Mucosa of rectum (tissue), 2 donors: ENCODE results near the gene SEMA3C.

Experiments used
- H3K27ac ChIP-seq, 2 donors: one replicate each; pipeline ENCODE4 v1.7.0; 2013; ENCODE audit warnings: inconsistent platforms in 2 of 2, low read depth in 2 of 2, low read length in 2 of 2
- H3K27me3 ChIP-seq, 2 donors: one replicate each; pipeline ENCODE4 v1.7.0; 2013; ENCODE audit warnings: low read length in 2 of 2; ENCODE audit not compliant: control insufficient read depth in 2 of 2, insufficient read depth in 2 of 2
- H3K36me3 ChIP-seq, 2 donors: one replicate each; pipeline ENCODE4 v1.7.0; 2013; ENCODE audit warnings: low read length in 2 of 2; ENCODE audit not compliant: control insufficient read depth in 2 of 2, insufficient read depth in 2 of 2
- H3K4me1 ChIP-seq, 2 donors: one replicate each; pipeline ENCODE4 v1.7.0; 2013; ENCODE audit warnings: low read length in 2 of 2, mild to moderate bottlenecking in 1 of 2; ENCODE audit not compliant: control insufficient read depth in 2 of 2, insufficient read depth in 2 of 2
- H3K4me3 ChIP-seq, 2 donors: one replicate each; pipeline ENCODE4 v1.7.0; 2013; ENCODE audit warnings: low read length in 2 of 2
- H3K9ac ChIP-seq, 2 donors: one replicate each; pipeline ENCODE4 v1.7.0; 2013; ENCODE audit warnings: low read length in 2 of 2, low read depth in 1 of 2, mild to moderate bottlenecking in 1 of 2
- H3K9me3 ChIP-seq, 2 donors: one replicate each; pipeline ENCODE4 v1.7.0; 2013; ENCODE audit warnings: low read length in 2 of 2; ENCODE audit not compliant: control insufficient read depth in 2 of 2
- donor health status: healthy.
- donor health status: Normal muscosa, but diverticular disease.

The SEMA3C gene

DNA sequence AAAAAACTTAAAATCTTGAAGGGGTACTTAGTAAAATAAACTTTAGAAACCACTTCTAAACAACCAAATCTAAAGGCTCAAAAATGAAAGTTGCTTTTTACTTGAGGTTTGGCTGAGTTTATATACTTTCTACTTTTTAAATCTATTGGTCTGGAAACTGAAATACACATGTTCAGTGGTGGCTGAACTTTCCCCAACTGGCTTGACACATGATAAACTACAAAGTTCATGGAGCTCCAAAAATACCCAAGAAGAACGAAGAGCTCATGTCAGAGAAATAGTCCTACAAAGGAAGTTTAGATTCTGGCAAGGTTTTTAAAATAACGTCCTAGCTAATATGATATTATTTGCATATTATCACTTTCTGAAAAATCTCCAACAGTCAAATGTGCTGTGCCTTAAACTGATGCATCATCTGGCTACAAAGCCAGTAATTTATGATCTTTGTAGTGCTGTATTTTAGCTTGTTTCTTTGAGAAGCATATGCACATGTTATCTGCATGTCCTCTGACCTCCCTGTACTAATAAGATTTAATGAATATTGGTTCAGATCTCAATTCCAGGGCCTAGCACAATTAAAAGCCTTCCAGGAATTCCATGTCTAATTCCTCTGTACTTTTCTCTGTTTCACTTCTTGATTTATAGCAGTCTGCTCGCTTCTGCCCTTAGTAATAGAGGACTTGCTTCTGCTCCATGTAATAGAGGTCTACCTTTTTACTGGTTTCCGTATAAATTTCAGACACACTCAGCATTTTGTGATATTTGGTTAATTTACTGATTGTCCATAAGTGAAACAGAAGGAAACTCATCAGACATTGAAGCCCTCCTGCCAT, 28.2 kb downstream of the SEMA3C start:
- no peak overlapping the region for H3K9ac ChIP-seq
- no peak overlapping the region for H3K27ac ChIP-seq
- H3K4me1 ChIP-seq = no peaks in the 10 kb centered on the region
- no peaks in the 10 kb centered on the region for H3K9me3 ChIP-seq
- no peaks in the 10 kb centered on the region for H3K36me3 ChIP-seq
- no peaks in the 10 kb centered on the region for H3K27me3 ChIP-seq
- no peak overlapping the region for H3K4me3 ChIP-seq

DNA sequence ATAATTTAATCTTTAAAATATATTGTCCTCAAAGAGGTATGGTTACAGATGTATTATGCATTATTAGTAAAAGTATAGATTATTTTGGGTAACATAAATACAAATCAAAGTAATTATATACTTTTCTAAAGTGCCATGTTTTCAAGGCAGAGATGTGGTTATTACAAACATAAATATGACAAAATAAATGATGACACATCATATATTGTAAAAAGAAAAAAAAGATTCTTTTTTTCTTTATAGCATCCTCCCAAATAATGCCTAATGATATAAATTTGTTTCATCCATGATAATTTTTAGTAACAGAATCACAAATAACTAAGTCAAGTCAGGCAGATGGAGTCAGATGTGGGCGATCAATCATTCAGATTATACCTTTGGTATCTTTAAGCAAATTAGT, 29.3 kb downstream of the SEMA3C start:
- Histone ChIP-seq H3K27ac (no peak overlapping the region), H3K4me3 (no peak overlapping the region), H3K9me3 (no peaks in the 10 kb centered on the region), H3K27me3 (no peaks in the 10 kb centered on the region), H3K9ac (no peak overlapping the region), H3K36me3 (no peaks in the 10 kb centered on the region), H3K4me1 (no peaks in the 10 kb centered on the region)

DNA sequence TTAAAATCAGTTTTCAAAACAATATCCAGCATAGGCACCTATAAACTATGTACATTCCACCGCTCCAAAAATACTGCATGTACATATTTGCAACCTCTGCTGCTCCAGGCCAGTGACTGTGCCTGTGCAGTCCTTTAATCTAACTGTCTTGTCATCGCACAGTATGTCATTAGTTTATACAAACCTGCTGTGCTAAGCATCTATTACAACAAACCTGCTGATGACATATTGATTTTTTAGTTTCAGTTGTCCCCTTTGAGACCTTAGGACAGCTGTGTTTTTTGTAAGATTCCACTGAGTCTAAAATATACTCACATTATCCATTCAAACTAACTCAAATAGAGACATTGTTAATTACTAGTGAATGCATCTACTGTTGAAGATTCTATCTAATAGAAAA, 33.1 kb downstream of the SEMA3C start:
- peaks cover 0 to 5% of the 10 kb centered on the region in 2 donors for H3K4me1 ChIP-seq
- no peaks in the 10 kb centered on the region for H3K36me3 ChIP-seq
- H3K9me3 ChIP-seq = no peaks in the 10 kb centered on the region
- no peak overlapping the region for H3K9ac ChIP-seq
- no peak overlapping the region for H3K27ac ChIP-seq
- H3K27me3 ChIP-seq = no peaks in the 10 kb centered on the region
- no peak overlapping the region for H3K4me3 ChIP-seq

DNA sequence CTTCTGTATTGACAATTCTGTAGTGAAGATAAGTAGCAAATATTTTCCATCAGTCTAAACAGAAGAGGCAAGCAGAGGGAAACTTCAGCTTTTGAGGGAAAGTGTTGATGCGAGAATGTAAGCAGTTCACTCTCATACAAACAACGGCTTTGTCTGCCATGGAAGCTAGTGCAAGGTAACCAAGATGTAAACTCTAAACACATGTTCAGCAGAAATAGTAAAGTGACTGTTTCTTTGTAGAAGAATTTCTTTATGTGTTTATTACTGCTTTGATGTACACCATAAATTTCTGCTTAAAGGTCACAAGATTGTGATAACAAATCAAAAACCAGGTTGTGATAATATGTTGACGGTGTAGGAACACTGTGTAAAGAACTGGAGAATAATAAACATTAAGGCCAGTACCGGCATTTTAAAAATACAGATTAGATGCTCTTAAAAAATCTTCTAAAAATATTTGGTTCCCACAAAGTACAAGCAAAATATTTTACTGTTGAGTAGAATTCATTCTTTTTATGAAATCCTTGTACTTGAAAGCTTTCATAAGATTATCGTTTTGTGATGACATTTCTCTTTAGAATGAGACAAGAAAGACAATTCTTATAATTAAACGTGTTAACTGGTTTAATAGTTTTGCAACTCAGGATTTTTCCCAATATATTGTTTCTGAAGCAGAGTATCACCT, 34.2 kb downstream of the SEMA3C start:
- H3K27ac ChIP-seq = no peak overlapping the region
- no peak overlapping the region for H3K9ac ChIP-seq
- H3K27me3 ChIP-seq = no peaks in the 10 kb centered on the region
- no peak overlapping the region for H3K4me3 ChIP-seq
- no peaks in the 10 kb centered on the region for H3K36me3 ChIP-seq
- H3K9me3 ChIP-seq = no peaks in the 10 kb centered on the region
- peaks cover 0 to 5% of the 10 kb centered on the region in 2 donors for H3K4me1 ChIP-seq

DNA sequence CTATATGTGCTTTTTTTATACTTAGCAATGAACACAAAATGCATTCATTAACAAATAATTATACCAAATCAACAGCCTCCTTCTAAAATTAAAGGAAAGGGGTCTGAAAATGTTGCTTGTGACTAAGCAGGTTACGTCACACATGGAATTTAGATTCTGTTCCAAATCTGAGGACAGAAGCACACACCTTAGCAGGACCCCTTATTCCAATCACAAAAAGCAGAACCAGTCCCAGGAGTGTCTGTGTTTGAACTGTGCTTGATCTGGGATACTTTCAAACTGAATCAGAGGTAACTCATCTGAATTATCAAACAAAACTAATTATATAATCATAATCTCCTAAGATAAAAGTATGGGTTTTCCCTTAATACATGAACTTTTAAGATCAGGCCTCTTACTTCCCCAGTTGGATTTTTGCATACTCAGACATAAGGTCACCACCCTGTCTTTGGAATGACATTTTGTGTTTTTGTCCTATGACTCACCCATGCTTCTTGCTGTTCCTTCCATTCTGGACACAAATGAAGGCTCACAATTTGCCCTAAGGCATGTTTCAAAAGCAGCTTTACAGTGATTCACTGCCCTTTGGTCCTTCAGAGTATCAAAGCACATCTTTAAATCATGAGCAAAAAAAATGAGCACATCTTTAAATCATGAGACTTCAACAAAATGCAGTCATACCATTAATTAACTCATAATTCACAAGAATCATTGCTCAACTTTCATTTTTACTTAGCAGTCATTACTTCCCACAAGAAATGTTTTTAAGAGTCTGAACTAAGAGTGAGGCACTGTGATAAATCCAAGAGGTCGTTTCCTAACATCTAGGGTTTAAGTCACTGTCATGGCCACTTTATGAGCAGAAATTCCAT, 35.5 kb downstream of the SEMA3C start:
- H3K27ac ChIP-seq = no peak overlapping the region
- H3K4me1 ChIP-seq = peaks cover 0 to 5% of the 10 kb centered on the region in 2 donors
- H3K4me3 ChIP-seq = no peak overlapping the region
- no peaks in the 10 kb centered on the region for H3K9me3 ChIP-seq
- no peak overlapping the region for H3K9ac ChIP-seq
- H3K27me3 ChIP-seq = no peaks in the 10 kb centered on the region
- H3K36me3 ChIP-seq = no peaks in the 10 kb centered on the region

DNA sequence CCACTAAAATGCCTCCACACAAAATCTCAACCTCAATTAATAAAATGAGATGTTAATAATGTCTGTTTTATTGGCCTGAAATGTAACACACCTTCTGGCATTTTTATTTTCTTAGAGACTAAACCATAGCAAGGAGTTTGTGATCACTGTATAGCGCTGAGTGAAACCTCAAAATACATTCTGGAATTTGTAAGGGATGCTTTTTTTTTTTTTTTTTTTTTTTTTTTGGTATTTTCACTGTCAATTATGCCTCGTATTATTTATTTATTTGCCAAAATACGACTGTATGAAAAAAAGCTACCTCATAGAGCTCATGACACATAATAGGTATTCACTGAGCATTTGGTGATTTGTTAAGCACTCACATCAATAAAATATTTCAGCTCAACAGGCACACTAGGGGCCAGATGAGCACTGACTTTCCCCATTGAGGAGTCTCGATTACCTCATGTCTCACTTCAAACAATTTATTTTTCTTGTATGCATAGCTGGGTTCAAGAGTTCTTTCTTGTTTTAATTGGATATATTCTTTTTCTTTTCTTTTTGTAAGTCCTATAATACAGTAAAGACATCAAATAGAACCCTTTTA, 36.5 kb downstream of the SEMA3C start:
- Histone ChIP-seq H3K27me3 (no peaks in the 10 kb centered on the region), H3K9ac (no peak overlapping the region), H3K9me3 (no peaks in the 10 kb centered on the region), H3K27ac (no peak overlapping the region), H3K36me3 (no peaks in the 10 kb centered on the region), H3K4me3 (no peak overlapping the region), H3K4me1 (peaks cover 0 to 6% of the 10 kb centered on the region in 2 donors)

DNA sequence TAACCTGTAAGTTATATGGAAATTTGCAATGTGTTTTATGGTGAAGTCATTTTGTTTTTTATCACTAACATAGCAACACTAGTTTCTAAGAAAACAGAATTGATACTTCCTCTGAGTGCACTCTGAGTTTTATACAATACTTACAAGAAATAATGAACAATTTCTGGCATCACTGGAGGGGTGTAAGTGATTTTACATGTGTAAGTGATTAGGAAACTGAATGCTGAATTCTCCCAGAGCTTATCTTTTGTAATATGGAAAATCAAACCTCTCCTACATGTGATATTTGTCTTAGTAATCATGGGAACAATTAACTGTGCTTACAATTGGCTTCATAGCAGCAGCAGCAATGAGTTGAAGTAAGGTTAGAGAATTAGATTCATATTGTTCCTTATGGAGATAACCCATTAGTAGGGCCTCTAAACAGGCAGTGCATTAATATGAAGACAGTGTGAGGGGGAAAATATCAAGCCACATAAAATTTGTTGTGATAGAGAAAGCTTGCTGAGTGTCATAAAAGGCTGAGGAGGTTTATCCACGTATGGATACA, 37.4 kb downstream of the SEMA3C start:
- Histone ChIP-seq H3K9ac (no peak overlapping the region), H3K4me1 (peaks cover 0 to 14% of the 10 kb centered on the region in 2 donors), H3K27me3 (no peaks in the 10 kb centered on the region)

DNA sequence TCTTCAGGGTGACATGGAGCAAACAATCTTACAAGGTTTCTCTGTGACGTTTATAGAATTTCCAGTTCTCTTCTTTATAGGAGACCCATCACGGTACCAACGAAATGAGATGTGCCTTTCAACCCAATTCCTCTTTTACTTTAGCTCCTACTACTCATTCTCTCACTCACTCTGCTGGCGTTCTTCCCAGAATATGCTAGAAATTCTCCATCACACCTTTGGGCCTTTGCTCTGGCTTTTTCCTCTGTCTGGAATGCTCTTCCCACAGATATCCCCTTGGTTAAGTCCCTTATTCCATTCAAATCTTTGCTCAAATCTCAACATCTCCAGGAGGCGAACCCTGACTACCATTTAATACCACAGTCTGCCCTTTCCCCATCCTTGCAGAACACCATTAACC, 39.0 kb downstream of the SEMA3C start:
- no peaks in the 10 kb centered on the region for H3K36me3 ChIP-seq
- no peak overlapping the region for H3K27ac ChIP-seq
- peaks cover 0 to 14% of the 10 kb centered on the region in 2 donors for H3K4me1 ChIP-seq
- H3K9me3 ChIP-seq = no peaks in the 10 kb centered on the region
- H3K9ac ChIP-seq = no peak overlapping the region
- no peaks in the 10 kb centered on the region for H3K27me3 ChIP-seq
- no peak overlapping the region for H3K4me3 ChIP-seq

More for the DNA sequence above, 37.4 kb downstream of the SEMA3C start:
- Histone ChIP-seq H3K4me3 (no peak overlapping the region), H3K9me3 (no peaks in the 10 kb centered on the region), H3K36me3 (no peaks in the 10 kb centered on the region), H3K27ac (no peak overlapping the region)

DNA sequence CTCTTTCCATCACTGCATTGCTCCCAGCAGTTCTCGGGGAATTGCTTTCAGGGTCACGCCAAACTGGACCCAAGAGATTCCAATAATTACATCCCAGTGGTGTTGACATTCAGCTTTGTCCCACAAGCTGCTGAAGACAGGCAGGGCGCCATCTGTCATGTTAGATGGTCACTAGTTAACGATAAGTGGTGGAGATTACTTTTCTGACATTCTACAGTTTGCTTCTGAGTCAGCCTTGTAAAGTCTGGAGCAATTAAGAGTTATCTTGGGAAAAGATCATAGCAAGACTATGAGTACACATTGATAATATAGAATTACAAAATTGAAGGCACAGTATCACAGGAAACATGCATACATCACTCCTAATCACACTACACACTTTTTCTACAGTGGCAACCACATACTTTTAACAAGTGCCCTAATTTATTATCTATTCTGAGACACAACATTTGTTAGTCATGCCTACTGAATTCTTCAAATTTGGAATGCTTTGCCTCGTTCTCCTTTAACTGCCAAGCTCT, 41.9 kb downstream of the SEMA3C start:
- H3K9ac ChIP-seq = no peak overlapping the region
- no peaks in the 10 kb centered on the region for H3K27me3 ChIP-seq
- H3K27ac ChIP-seq = no peak overlapping the region
- H3K4me3 ChIP-seq = no peak overlapping the region
- H3K4me1 ChIP-seq = peaks cover 0 to 12% of the 10 kb centered on the region in 2 donors
- H3K36me3 ChIP-seq = no peaks in the 10 kb centered on the region
- H3K9me3 ChIP-seq = no peaks in the 10 kb centered on the region
